Uterus (tissue), 4 donors: ENCODE measurements around the gene OR5H6. TPM values are rescaled to one million over a fixed set of nuclear protein-coding genes. Genes with fewer than 3 reads are reported as not detected.

Source experiments
- DNase-seq, 2 donors: peaks; one replicate each; pipeline ENCODE4 v3.0.0-alpha.2; 2019 to 2020
- H3K27ac ChIP-seq, 2 donors: fragments of 200-600 bp; sonication (generic); 1 replicate in 1 of 2; 2 replicates in 1 of 2; pipeline ENCODE4 v1.5.1; 2016 to 2018
- H3K27me3 ChIP-seq, 2 donors: fragments of 200-600 bp; sonication (generic); one replicate each; pipeline ENCODE4 v1.5.1; 2018 to 2019; ENCODE audit warnings: control low read depth in 1 of 2
- H3K36me3 ChIP-seq, 2 donors: fragments of 200-600 bp; sonication (generic); one replicate each; pipeline ENCODE4 v1.5.1; 2019; ENCODE audit warnings: control low read depth in 1 of 2
- H3K4me1 ChIP-seq, 2 donors: fragments of 200-600 bp; sonication (generic); one replicate each; pipeline ENCODE4 v1.5.1; 2018 to 2019; ENCODE audit warnings: control low read depth in 1 of 2
- H3K4me3 ChIP-seq, 2 donors: fragments of 200-600 bp; sonication (generic); 1 replicate in 1 of 2; 2 replicates in 1 of 2; pipeline ENCODE4 v1.5.1; 2018 to 2019; ENCODE audit warnings: mild to moderate bottlenecking in 1 of 2
- H3K9me3 ChIP-seq, 2 donors: fragments of 200-600 bp; sonication (generic); one replicate each; pipeline ENCODE4 v1.5.1; 2019; ENCODE audit warnings: control low read depth in 1 of 2
- POLR2A ChIP-seq, 2 donors: fragments of 450-650 bp; IDR thresholded peaks; one replicate each; pipeline ENCODE4 v1.6.1; 2016; ENCODE audit warnings: antibody characterized with exemption in 2 of 2, mild to moderate bottlenecking in 1 of 2, moderate library complexity in 1 of 2
- intact Hi-C: fragments of 100-400 bp; cut with DNase I; formaldehyde crosslinking; loops from one replicate; pipeline ENCODE4 v1.15.1; 2023; ENCODE audit warnings: low total_unique reads
- total RNA-seq, 4 donors: library from RNA; depleted of rRNA in 3 of 4; stranded (reverse); fragments of >200 nt in 3 of 4; gene quantifications; one replicate each; pipeline versions ENCODE4 v1.1.0 to v1.2.4, GENCODE V29; 2014 to 2023
- TF ChIP-seq, protein P1 (sequence below), 4 experiments: fragments of 200-600 bp in 2 of 4; fragments of 450-650 bp in 2 of 4; sonication (generic) in 2 of 4; IDR thresholded peaks; one replicate each; pipeline ENCODE4 v1.5.1; 2016 to 2019; ENCODE audit warnings: antibody characterized with exemption in 4 of 4, mild to moderate bottlenecking in 2 of 4, moderate library complexity in 1 of 4
- donor health status: DM: yes; HTN: yes; CAD: no.

Gene OR5H6
- total RNA-seq, 4 donors from 2014 or later: not detected

GRCh38 chr3:98290916-98291315, 26.9 kb downstream of the OR5H6 start:
- Histone ChIP-seq H3K36me3 (no peaks in the 10 kb centered on the region), H3K4me1 (no peaks in the 10 kb centered on the region), H3K9me3 (no peaks in the 10 kb centered on the region), H3K4me3 (no peak overlapping the region), H3K27ac (no peak overlapping the region), H3K27me3 (no peaks in the 10 kb centered on the region)
- TF ChIP-seq, protein P1, sequence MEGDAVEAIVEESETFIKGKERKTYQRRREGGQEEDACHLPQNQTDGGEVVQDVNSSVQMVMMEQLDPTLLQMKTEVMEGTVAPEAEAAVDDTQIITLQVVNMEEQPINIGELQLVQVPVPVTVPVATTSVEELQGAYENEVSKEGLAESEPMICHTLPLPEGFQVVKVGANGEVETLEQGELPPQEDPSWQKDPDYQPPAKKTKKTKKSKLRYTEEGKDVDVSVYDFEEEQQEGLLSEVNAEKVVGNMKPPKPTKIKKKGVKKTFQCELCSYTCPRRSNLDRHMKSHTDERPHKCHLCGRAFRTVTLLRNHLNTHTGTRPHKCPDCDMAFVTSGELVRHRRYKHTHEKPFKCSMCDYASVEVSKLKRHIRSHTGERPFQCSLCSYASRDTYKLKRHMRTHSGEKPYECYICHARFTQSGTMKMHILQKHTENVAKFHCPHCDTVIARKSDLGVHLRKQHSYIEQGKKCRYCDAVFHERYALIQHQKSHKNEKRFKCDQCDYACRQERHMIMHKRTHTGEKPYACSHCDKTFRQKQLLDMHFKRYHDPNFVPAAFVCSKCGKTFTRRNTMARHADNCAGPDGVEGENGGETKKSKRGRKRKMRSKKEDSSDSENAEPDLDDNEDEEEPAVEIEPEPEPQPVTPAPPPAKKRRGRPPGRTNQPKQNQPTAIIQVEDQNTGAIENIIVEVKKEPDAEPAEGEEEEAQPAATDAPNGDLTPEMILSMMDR (IDR thresholded peaks at IDR 0.05): no peak
- no peak for TF ChIP-seq POLR2A (IDR thresholded peaks at IDR 0.05)
- intact Hi-C loops: no loop called here
- DNase-seq: no peak

DNA sequence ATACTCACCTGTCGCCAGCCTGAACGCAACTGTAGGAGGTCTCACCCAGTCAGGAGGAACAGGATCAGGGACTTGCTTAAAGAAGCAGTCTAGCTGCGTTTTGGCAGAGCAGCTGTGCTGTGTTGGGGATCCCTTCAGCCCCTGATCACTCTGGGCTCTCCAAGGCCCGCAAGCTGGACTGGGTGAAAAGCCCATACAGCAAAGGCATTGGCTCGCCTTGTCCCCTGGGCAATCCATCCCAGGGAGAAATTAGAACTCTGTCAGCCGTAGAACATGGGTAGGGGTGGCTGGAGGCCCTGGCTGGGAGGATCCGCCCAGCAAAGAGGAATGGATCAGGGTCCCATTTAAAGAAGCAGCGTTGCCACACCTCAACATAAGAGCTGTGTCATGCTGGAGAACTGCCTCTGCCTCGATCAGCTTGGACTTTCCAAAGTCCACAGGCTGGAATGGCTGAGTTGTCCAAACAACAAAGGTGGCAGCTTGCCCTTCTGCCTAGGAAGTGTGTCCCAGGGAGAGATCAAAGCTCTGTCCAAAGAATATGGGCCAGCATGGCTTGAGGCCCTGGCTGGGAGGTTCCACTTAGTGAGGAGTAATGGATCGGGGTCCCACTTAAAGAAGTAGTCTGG, 27.4 kb downstream of the OR5H6 start:
- Histone ChIP-seq H3K27me3 (no peaks in the 10 kb centered on the region), H3K27ac (no peak overlapping the region), H3K36me3 (no peaks in the 10 kb centered on the region), H3K9me3 (no peaks in the 10 kb centered on the region), H3K4me3 (no peak overlapping the region), H3K4me1 (no peaks in the 10 kb centered on the region)
- no peak for DNase-seq
- intact Hi-C loops: no loop called here
- TF ChIP-seq, protein P1 (IDR thresholded peaks at IDR 0.05): no peak
- TF ChIP-seq POLR2A (IDR thresholded peaks at IDR 0.05): no peak

Other genes with a start within 250 kb of the OR5H6 start
- not detected for gene GABRR3, start 228.9 kb upstream of the OR5H6 start, total RNA-seq
- not detected for gene OR5AC2, start 177.1 kb upstream of the OR5H6 start, total RNA-seq
- gene OR5H1, start 133.5 kb upstream of the OR5H6 start, total RNA-seq: not detected
- not detected for gene OR5H14, start 116.8 kb upstream of the OR5H6 start, total RNA-seq
- not detected for gene OR5H15, start 97.5 kb upstream of the OR5H6 start, total RNA-seq
- gene OR5H2, start 18.3 kb downstream of the OR5H6 start, total RNA-seq: not detected
- not detected for gene OR5K4, start 89.6 kb downstream of the OR5H6 start, total RNA-seq
- gene OR5K3, start 126.4 kb downstream of the OR5H6 start, total RNA-seq: not detected
- not detected for gene OR5K1, start 199.0 kb downstream of the OR5H6 start, total RNA-seq
- gene OR5K2, start 233.4 kb downstream of the OR5H6 start, total RNA-seq: not detected